GM12878 (cell line): ENCODE results near the gene SMOC2. TPM values are rescaled to one million over a fixed set of nuclear protein-coding genes. Genes with fewer than 3 reads are reported as not detected.

ENCODE experiments used
- ATAC-seq: fragments of 200-7000 bp; cut with Tn5 transposase; 3 replicates; pipeline ENCODE4 v1.9.1; 2020; ENCODE audit warnings: mild to moderate bottlenecking, moderate library complexity
- BruUV-seq: library from RNA; stranded (reverse); fragments of 400-500 nt; replicated peaks from 2 replicates; lab custom pipeline; 2021; lab: Mats Ljungman, UMichigan
- CTCF ChIA-PET: fragments of 300-600 bp; sonication (Branson Sonifier 250); formaldehyde crosslinking; extraction: SDS; loops from one replicate; lab custom pipeline; 2021; ENCODE audit warnings: inconsistent platforms; lab: Yijun Ruan, JAX
- POLR2A ChIA-PET: fragments of 350-600 bp; formaldehyde crosslinking; extraction: SDS; loops from one replicate; lab custom pipeline; 2021; ENCODE audit warnings: inconsistent platforms; lab: Charles Lee
- RAD21 ChIA-PET: fragments of 300-600 bp; sonication (Branson Sonifier 250); formaldehyde crosslinking; loops from one replicate; lab custom pipeline; 2023; ENCODE audit warnings: antibody characterized with exemption; ENCODE audit not compliant: unreplicated experiment; lab: Charles Lee
- SMC1A ChIA-PET: fragments of 300-600 bp; sonication (Branson Sonifier 250); formaldehyde crosslinking; loops from one replicate; lab custom pipeline; 2023; ENCODE audit not compliant: unreplicated experiment, uncharacterized antibody; lab: Charles Lee
- DNase-seq: peaks from one replicate; pipeline ENCODE4 v3.0.0-alpha.2; 2011; ENCODE audit warnings: low read depth, low spot score
- FAIRE-seq: peaks from 3 replicates; lab custom pipeline; 2011; peaks lifted over from hg19 to GRCh38; lab: Jason Lieb, UNC
- H2AFZ ChIP-seq: 2 replicates; pipeline ENCODE4 v1.6.0; 2011; ENCODE audit warnings: low read depth, low read length, control low read depth; ENCODE audit not compliant: control insufficient read depth
- H3K27ac ChIP-seq: 2 replicates; pipeline ENCODE4 v1.5.1; 2011; ENCODE audit warnings: control low read depth; ENCODE audit not compliant: control insufficient read depth, insufficient read depth
- H3K27me3 ChIP-seq, 2 experiments: replicated peaks in 1 of 2; 2 replicates each; pipeline versions ENCODE4 v1.6.0 to v1.6.1; 2011; ENCODE audit warnings: low read length in 1 of 2; ENCODE audit not compliant: control insufficient read depth in 2 of 2, insufficient read depth in 2 of 2
- H3K36me3 ChIP-seq, 2 experiments: 2 replicates each; pipeline ENCODE4 v1.5.1; 2011; ENCODE audit warnings: low read length in 1 of 2; ENCODE audit not compliant: control insufficient read depth in 2 of 2, insufficient read depth in 2 of 2
- H3K4me1 ChIP-seq: 2 replicates; pipeline ENCODE4 v1.6.1; 2011; ENCODE audit warnings: mild to moderate bottlenecking, low read length, moderate library complexity, mixed read lengths; ENCODE audit not compliant: control insufficient read depth, insufficient read depth
- H3K4me2 ChIP-seq: 2 replicates; pipeline ENCODE4 v1.6.0; 2011; ENCODE audit warnings: control low read depth; ENCODE audit not compliant: control insufficient read depth, insufficient read depth
- H3K4me3 ChIP-seq: fragments of 200-600 bp; sonication (generic); 2 replicates; pipeline ENCODE4 v1.5.1; 2016
- H3K79me2 ChIP-seq: 2 replicates; pipeline ENCODE4 v1.6.0; 2011; ENCODE audit warnings: low read length; ENCODE audit not compliant: control insufficient read depth, insufficient read depth
- H3K9ac ChIP-seq: 2 replicates; pipeline ENCODE4 v1.8.0; 2011; ENCODE audit warnings: low read length, control low read depth, mixed read lengths; ENCODE audit not compliant: control insufficient read depth, insufficient read depth
- H3K9me3 ChIP-seq: replicated peaks from 3 replicates; pipeline ENCODE4 v1.5.1; 2011; ENCODE audit warnings: mild to moderate bottlenecking, low read length; ENCODE audit not compliant: control insufficient read depth, insufficient read depth
- H4K20me1 ChIP-seq: 2 replicates; pipeline ENCODE4 v1.6.0; 2011; ENCODE audit not compliant: control insufficient read depth, insufficient read depth
- CREM ChIP-seq: IDR thresholded peaks from 2 replicates; pipeline ENCODE4 v1.6.1; 2014; ENCODE audit warnings: antibody characterized with exemption, low read depth
- IKZF1 ChIP-seq: fragments of 450-650 bp; conservative IDR thresholded peaks from 2 replicates; pipeline ENCODE4 v1.6.1; 2017; ENCODE audit warnings: antibody characterized with exemption, mild to moderate bottlenecking
- NKRF ChIP-seq: fragments of 450-650 bp; conservative IDR thresholded peaks from 2 replicates; pipeline ENCODE4 v1.6.1; 2017; ENCODE audit warnings: mild to moderate bottlenecking, moderate library complexity
- PKNOX1 ChIP-seq: fragments of 450-650 bp; IDR thresholded peaks from 2 replicates; pipeline ENCODE4 v1.6.1; 2016; ENCODE audit warnings: mild to moderate bottlenecking
- SMC3 ChIP-seq: IDR thresholded peaks from 2 replicates; pipeline ENCODE4 v1.6.1; 2011; ENCODE audit warnings: low read length, improper control_type of control experiment, borderline replicate concordance
- SREBF1 ChIP-seq: IDR thresholded peaks from 2 replicates; pipeline ENCODE4 v1.6.1; 2012; ENCODE audit warnings: mild to moderate bottlenecking, low read length
- SUPT20H ChIP-seq: IDR thresholded peaks from 2 replicates; pipeline ENCODE4 v1.6.1; 2011; ENCODE audit warnings: low read depth, mild to moderate bottlenecking, low read length, moderate library complexity, borderline replicate concordance; ENCODE audit not compliant: control insufficient read depth
- ZNF687 ChIP-seq: fragments of 450-650 bp; IDR thresholded peaks from 2 replicates; pipeline ENCODE4 v1.6.1; 2017; ENCODE audit warnings: mild to moderate bottlenecking, moderate library complexity
- ZSCAN29 ChIP-seq: fragments of 450-650 bp; IDR thresholded peaks from 2 replicates; pipeline ENCODE4 v1.6.1; 2017; ENCODE audit warnings: mild to moderate bottlenecking, moderate library complexity
- WGBS: methylation state at CpG from one replicate; pipeline ENCODE4 v1.1.6; 2016; ENCODE audit warnings: low lambda C conversion rate; ENCODE audit not compliant: insufficient replicate concordance, insufficient coverage; ENCODE audit errors: missing lambda C conversion rate; 5-methylcytosine and 5-hydroxymethylcytosine counted together
- in situ Hi-C: fragments of 300-500 bp; cut with MboI; formaldehyde crosslinking; loops from 9 replicates; pipeline ENCODE4 v1.14.3; 2018; ENCODE audit warnings: mixed read lengths
- intact Hi-C: fragments of 100-400 bp; cut with micrococcal nuclease; formaldehyde crosslinking; loops from one replicate; pipeline ENCODE4 v1.14.2; 2022; ENCODE audit not compliant: unreplicated experiment
- polyA plus RNA-seq, 11 experiments: library from polyadenylated mRNA; depleted of rRNA in 4 of 11; unstranded in 6 of 11; stranded (reverse) in 5 of 11; fragments of >200 nt; fragmentation: Nextera tagmentation in 4 of 11; fragmentation: Illumina TruSeq in 1 of 11; extraction: Ambion mirVana in 4 of 11; extraction: Trizol in 1 of 11; gene quantifications; 1 replicate in 1 of 11; 2 replicates in 10 of 11; pipeline versions ENCODE4 v1.2.1 to v1.2.3, GENCODE V29; 2011 to 2016; ENCODE audit warnings: inconsistent platforms in 2 of 11, missing spikeins in 2 of 11, low read depth in 1 of 11
- total RNA-seq, 4 experiments: library from RNA; depleted of rRNA in 3 of 4; stranded (reverse); fragments of >200 nt in 3 of 4; fragmentation: Illumina TruSeq in 1 of 4; extraction: Trizol in 1 of 4; gene quantifications; 2 replicates each; pipeline versions ENCODE4 v1.2.1 to v1.2.3, GENCODE V29; 2013 to 2021

The SMOC2 gene
- total and polyA plus RNA-seq, 10 of the 15 experiments (the other 5 are each of a cell fraction or from before 2014, with no cell fraction given), result 0.10 to 0.12 TPM; not detected in 8

GRCh38 chr6:168681748-168682147, 240.8 kb downstream of the SMOC2 start (continued):
- no peak for TF ChIP-seq ZNF687
- no peak for TF ChIP-seq CREM
- no peak for TF ChIP-seq SMC3
- TF ChIP-seq ZSCAN29, result no peak
- TF ChIP-seq NKRF, result no peak
- TF ChIP-seq SREBF1, result no peak
- TF ChIP-seq, all 136 proteins: peak for 0

- Histone ChIP-seq H3K36me3 (no peaks in the 10 kb centered on the region), H3K9ac (no peak overlapping the region), H3K4me1 (no peaks in the 10 kb centered on the region), H3K4me2 (no peak overlapping the region), H3K9me3 (no peaks in the 10 kb centered on the region), H2AFZ (no peak overlapping the region), H4K20me1 (no peaks in the 10 kb centered on the region), H3K27me3 (no peaks in the 10 kb centered on the region), H3K79me2 (no peaks in the 10 kb centered on the region), H3K27ac (no peak overlapping the region), H3K4me3 (no peak overlapping the region)
- ChIA-PET RAD21 (no interaction called here), CTCF (no interaction called here), POLR2A (no interaction called here), SMC1A (no interaction called here)
- FAIRE-seq, result no peak
- in situ Hi-C loops, result no loop called here
- WGBS, result 20% methylated on average over 11 of the region's 11 CpGs
- intact Hi-C loops, result no loop called here
- TF ChIP-seq SUPT20H, result no peak
- no peak for TF ChIP-seq SMC3
- TF ChIP-seq PKNOX1, result no peak
- TF ChIP-seq ZNF687, result no peak
- no peak for TF ChIP-seq IKZF1
- no TSS peak for BruUV-seq
- ATAC-seq, result no peak
- DNase-seq, result no peak
Observed at GRCh38 chr6:168683621-168684020, 242.6 kb downstream of the SMOC2 start.
